Left lobe of liver (tissue), 2 donors: ENCODE data around the gene MGARP. TPM values are rescaled to one million over a fixed set of nuclear protein-coding genes. Genes with fewer than 3 reads are reported as not detected.
A peak's percentile ranks its signal among the peaks of the same experiment; 100 is the strongest.
"Not testable (repeated sequence)": the region's sequence is repeated elsewhere in the genome, so short reads cannot be mapped to it uniquely, and the experiment has no call there.

ENCODE experiments used
- ATAC-seq: fragments of 200-7000 bp; cut with Tn5 transposase; one replicate; pipeline ENCODE4 v1.9.1; 2020; ENCODE audit warnings: mild to moderate bottlenecking, moderate library complexity
- DNase-seq: peaks from one replicate; pipeline ENCODE4 v3.0.0-alpha.2; 2020; ENCODE audit warnings: low spot score
- total RNA-seq: library from RNA; stranded (reverse); gene quantifications from one replicate; pipeline ENCODE4 v1.2.1, GENCODE V29; 2021
- donor health status: DM: no; HTN: no; CAD: no; lungs with moderate emphysema.
- donor health status: DM: no; HTN: yes; CAD: no.

The MGARP gene
- 0.13 TPM for total RNA-seq

- ATAC-seq (peak; percentile 58), DNase-seq (no peak)
These were observed at the start of gene MGARP for GRCh38 chr4:139279760-139280620. TSS of gene MGARP (minus strand) at chr4:139280225. CDS start at chr4:139280158, 67 bp downstream.

- DNase-seq (no peak), ATAC-seq (no peak)
These were observed 49.7 kb upstream of the MGARP start for GRCh38 chr4:139329665-139330200.

- no peak for DNase-seq
- no peak for ATAC-seq
These were observed 44.6 kb upstream of the MGARP start for GRCh38 chr4:139324620-139325019.

- not testable (repeated sequence) for DNase-seq, ATAC-seq
These were observed 42.5 kb upstream of the MGARP start for GRCh38 chr4:139322541-139322940.

- not testable (repeated sequence) for DNase-seq, ATAC-seq
These were observed 42.0 kb upstream of the MGARP start for GRCh38 chr4:139322070-139322469.

GRCh38 chr4:139319571-139319970, 39.5 kb upstream of the MGARP start:
- no peak for DNase-seq
- no peak for ATAC-seq

GRCh38 chr4:139317635-139318034, 37.6 kb upstream of the MGARP start:
- no peak for ATAC-seq
- no peak for DNase-seq

GRCh38 chr4:139316733-139317132, 36.7 kb upstream of the MGARP start:
- DNase-seq (no peak), ATAC-seq (no peak)

- ATAC-seq (no peak), DNase-seq (no peak)
These were observed 35.2 kb upstream of the MGARP start for GRCh38 chr4:139315221-139315675.

- ATAC-seq = no peak
These were observed 34.2 kb upstream of the MGARP start for GRCh38 chr4:139314047-139314800.

GRCh38 chr4:139313414-139313813, 33.4 kb upstream of the MGARP start:
- not testable (repeated sequence) for DNase-seq, ATAC-seq

More at GRCh38 chr4:139314047-139314800, 34.2 kb upstream of the MGARP start:
- no peak for DNase-seq

- peak; percentile 69 for ATAC-seq
- DNase-seq = no peak
These were observed 32.7 kb upstream of the MGARP start for GRCh38 chr4:139312552-139313332.

- DNase-seq = no peak
- no peak for ATAC-seq
These were observed 31.9 kb upstream of the MGARP start for GRCh38 chr4:139311909-139312308.

GRCh38 chr4:139304920-139305319, 24.9 kb upstream of the MGARP start:
- no peak for DNase-seq

GRCh38 chr4:139301821-139302611, 22.0 kb upstream of the MGARP start, which contains the start of gene NDUFC1:
TSS of gene NDUFC1 (minus strand) at chr4:139302477. CDS start at chr4:139295798, 6,679 bp downstream.
- DNase-seq (peak; percentile 62), ATAC-seq (peak; percentile 52)

More at GRCh38 chr4:139304920-139305319, 24.9 kb upstream of the MGARP start:
- no peak for ATAC-seq

- peak; percentile 99 for DNase-seq
- ATAC-seq = peak; percentile 93
These were observed 21.2 kb upstream of the MGARP start, which contains the start of gene NAA15 for GRCh38 chr4:139301113-139301820. TSS of gene NAA15 (plus strand) at chr4:139301505. CDS start at chr4:139301778, 273 bp downstream.

GRCh38 chr4:139300431-139301112, 20.5 kb upstream of the MGARP start:
- no peak for DNase-seq

GRCh38 chr4:139299536-139299935, 19.5 kb upstream of the MGARP start:
- DNase-seq (no peak), ATAC-seq (no peak)

More at GRCh38 chr4:139300431-139301112, 20.5 kb upstream of the MGARP start:
- peak; percentile 2 for ATAC-seq
